IMR-90 (cell line): ENCODE measurements around the gene HINT3. TPM values are rescaled to one million over a fixed set of nuclear protein-coding genes. Genes with fewer than 3 reads are reported as not detected.

Experiments used
- ATAC-seq: fragments of 200-7000 bp; cut with Tn5 transposase; 2 replicates; pipeline ENCODE4 v1.9.1; 2020; ENCODE audit warnings: low read depth, mild to moderate bottlenecking, moderate library complexity
- BruUV-seq: library from RNA; stranded (reverse); fragments of 400-500 nt; replicated peaks from 2 replicates; lab custom pipeline; 2021; lab: Mats Ljungman, UMichigan
- CTCF ChIA-PET: fragments of 300-600 bp; formaldehyde crosslinking; extraction: SDS; loops from one replicate; lab custom pipeline; 2021; ENCODE audit warnings: antibody characterized with exemption; lab: Yijun Ruan, JAX
- POLR2A ChIA-PET: fragments of 300-600 bp; sonication (Branson Sonifier 250); formaldehyde crosslinking; loops from one replicate; lab custom pipeline; 2022; ENCODE audit warnings: antibody characterized with exemption; ENCODE audit not compliant: unreplicated experiment; lab: Charles Lee
- DNase-seq: peaks from one replicate; pipeline ENCODE4 v3.0.0; 2013
- H2AFZ ChIP-seq: replicated peaks from 2 replicates; pipeline ENCODE3; 2013; ENCODE audit warnings: low read length, mild to moderate bottlenecking; ENCODE audit not compliant: poor library complexity
- H2AK5ac ChIP-seq: 2 replicates; pipeline ENCODE4 v1.6.1; 2013; ENCODE audit warnings: low read depth, low read length, inconsistent platforms
- H2AK9ac ChIP-seq: replicated peaks from 2 replicates; pipeline ENCODE3; 2013; ENCODE audit warnings: mild to moderate bottlenecking, low read depth, low read length, moderate library complexity; ENCODE audit not compliant: poor library complexity
- H2BK120ac ChIP-seq: 2 replicates; pipeline ENCODE4 v1.6.1; 2013; ENCODE audit warnings: low read depth, low read length, inconsistent platforms
- H2BK15ac ChIP-seq: 3 replicates; pipeline ENCODE4 v1.6.1; 2013; ENCODE audit warnings: low read depth, low read length, inconsistent platforms
- H2BK20ac ChIP-seq: 2 replicates; pipeline ENCODE4 v1.6.1; 2013; ENCODE audit warnings: low read depth, mild to moderate bottlenecking, inconsistent platforms, low read length, moderate library complexity
- H2BK5ac ChIP-seq: 2 replicates; pipeline ENCODE4 v1.6.1; 2013; ENCODE audit warnings: mild to moderate bottlenecking, low read depth, low read length, inconsistent platforms; ENCODE audit not compliant: poor library complexity, severe bottlenecking
- H3K14ac ChIP-seq: replicated peaks from 2 replicates; pipeline ENCODE4 v1.6.1; 2013; ENCODE audit warnings: low read depth, low read length, inconsistent platforms
- H3K18ac ChIP-seq: 2 replicates; pipeline ENCODE4 v1.6.1; 2013; ENCODE audit warnings: low read depth, low read length, control low read depth
- H3K23ac ChIP-seq: 2 replicates; pipeline ENCODE4 v1.6.1; 2013; ENCODE audit warnings: low read depth, low read length, inconsistent platforms
- H3K27ac ChIP-seq: 2 replicates; pipeline ENCODE4 v1.5.1; 2013; ENCODE audit warnings: mild to moderate bottlenecking, control low read depth, low read length; ENCODE audit not compliant: insufficient read depth
- H3K27me3 ChIP-seq: 2 replicates; pipeline ENCODE4 v1.6.1; 2013; ENCODE audit warnings: low read length; ENCODE audit not compliant: control insufficient read depth, insufficient read depth
- H3K36me3 ChIP-seq: 2 replicates; pipeline ENCODE4 v1.6.1; 2013; ENCODE audit warnings: low read length, mixed read lengths; ENCODE audit not compliant: control insufficient read depth, insufficient read depth
- H3K4ac ChIP-seq: 2 replicates; pipeline ENCODE4 v1.6.1; 2013; ENCODE audit warnings: low read depth, low read length, inconsistent platforms
- H3K4me1 ChIP-seq: 2 replicates; pipeline ENCODE4 v1.6.1; 2013; ENCODE audit warnings: low read length, mixed read lengths; ENCODE audit not compliant: control insufficient read depth, insufficient read depth
- H3K4me2 ChIP-seq: 2 replicates; pipeline ENCODE4 v1.6.1; 2013; ENCODE audit warnings: low read depth, mild to moderate bottlenecking, control low read depth, low read length, moderate library complexity
- H3K4me3 ChIP-seq: 2 replicates; pipeline ENCODE4 v1.5.1; 2013; ENCODE audit warnings: low read depth, mild to moderate bottlenecking, control low read depth, low read length, moderate library complexity; ENCODE audit not compliant: insufficient read depth
- H3K56ac ChIP-seq: 2 replicates; pipeline ENCODE4 v1.6.1; 2013; ENCODE audit warnings: low read length, inconsistent platforms; ENCODE audit not compliant: insufficient read depth; ENCODE audit errors: extremely low read depth
- H3K79me1 ChIP-seq, 2 experiments: 2 replicates each; pipeline ENCODE4 v1.6.1; 2013; ENCODE audit warnings: low read length in 2 of 2, inconsistent platforms in 1 of 2, low read depth in 1 of 2
- H3K9ac ChIP-seq: 2 replicates; pipeline ENCODE4 v1.6.1; 2013; ENCODE audit warnings: low read depth, low read length, control low read depth
- H3K9me1 ChIP-seq: 2 replicates; pipeline ENCODE4 v1.6.1; 2013; ENCODE audit warnings: low read length, inconsistent platforms; ENCODE audit not compliant: insufficient read depth
- H3K9me3 ChIP-seq: 2 replicates; pipeline ENCODE4 v1.6.1; 2013; ENCODE audit warnings: low read length; ENCODE audit not compliant: control insufficient read depth, insufficient read depth
- H4K20me1 ChIP-seq: 2 replicates; pipeline ENCODE4 v1.6.1; 2013; ENCODE audit warnings: low read length, inconsistent platforms; ENCODE audit not compliant: insufficient read depth
- H4K5ac ChIP-seq: 2 replicates; pipeline ENCODE4 v1.6.1; 2013; ENCODE audit warnings: mild to moderate bottlenecking, low read depth, low read length, control low read depth
- H4K8ac ChIP-seq, 2 experiments: 2 replicates each; pipeline ENCODE4 v1.6.1; 2013; ENCODE audit warnings: low read depth in 2 of 2, low read length in 2 of 2, control low read depth in 1 of 2, inconsistent platforms in 1 of 2
- H4K91ac ChIP-seq: 2 replicates; pipeline ENCODE4 v1.6.1; 2013; ENCODE audit warnings: low read depth, low read length, inconsistent platforms; ENCODE audit not compliant: insufficient read depth
- BHLHE40 ChIP-seq: fragments of 150-350 bp; IDR thresholded peaks from 2 replicates; pipeline ENCODE4 v1.6.1; 2016; ENCODE audit warnings: mild to moderate bottlenecking, low read depth, low read length
- CEBPB ChIP-seq: IDR thresholded peaks from 2 replicates; pipeline ENCODE4 v1.6.1; 2012; ENCODE audit warnings: low read depth, low read length, improper control_type of control experiment
- CHD1 ChIP-seq: IDR thresholded peaks from 2 replicates; pipeline ENCODE4 v1.6.1; 2012; ENCODE audit warnings: low read depth, low read length, improper control_type of control experiment
- CTCF ChIP-seq: conservative IDR thresholded peaks from 2 replicates; pipeline ENCODE4 v1.5.1; 2012; ENCODE audit warnings: mild to moderate bottlenecking, low read depth, low read length, improper control_type of control experiment
- ELK1 ChIP-seq: fragments of 150-350 bp; IDR thresholded peaks from 2 replicates; pipeline ENCODE4 v1.6.1; 2016; ENCODE audit warnings: low read depth, mild to moderate bottlenecking, low read length, moderate library complexity, borderline replicate concordance
- FOS ChIP-seq: fragments of 150-350 bp; IDR thresholded peaks from 2 replicates; pipeline ENCODE4 v1.6.1; 2016; ENCODE audit warnings: low read depth, low read length
- MAFK ChIP-seq: IDR thresholded peaks from 2 replicates; pipeline ENCODE4 v1.6.1; 2012; ENCODE audit warnings: low read depth, low read length, improper control_type of control experiment
- MAZ ChIP-seq: IDR thresholded peaks from 2 replicates; pipeline ENCODE4 v1.6.1; 2012; ENCODE audit warnings: low read depth, mild to moderate bottlenecking, low read length, improper control_type of control experiment, moderate library complexity, borderline replicate concordance
- MXI1 ChIP-seq: IDR thresholded peaks from 2 replicates; pipeline ENCODE4 v1.6.1; 2012; ENCODE audit warnings: low read depth, mild to moderate bottlenecking, low read length, moderate library complexity, borderline replicate concordance
- NFE2L2 ChIP-seq: fragments of 150-350 bp; IDR thresholded peaks from 2 replicates; pipeline ENCODE4 v1.6.1; 2016; ENCODE audit warnings: low read depth, mild to moderate bottlenecking, low read length
- POLR2A ChIP-seq: IDR thresholded peaks from 2 replicates; pipeline ENCODE4 v1.6.1; 2012; ENCODE audit warnings: mild to moderate bottlenecking, low read depth, low read length
- RAD21 ChIP-seq: IDR thresholded peaks from 2 replicates; pipeline ENCODE4 v1.6.1; 2012; ENCODE audit warnings: low read length, improper control_type of control experiment
- RCOR1 ChIP-seq: IDR thresholded peaks from 2 replicates; pipeline ENCODE4 v1.6.1; 2012; ENCODE audit warnings: mild to moderate bottlenecking, low read length, improper control_type of control experiment; ENCODE audit not compliant: insufficient replicate concordance
- RFX5 ChIP-seq: IDR thresholded peaks from 2 replicates; pipeline ENCODE4 v1.8.0; 2012; ENCODE audit warnings: low read depth, mild to moderate bottlenecking, low read length, moderate library complexity
- SMC3 ChIP-seq: fragments of 150-350 bp; IDR thresholded peaks from 2 replicates; pipeline ENCODE4 v1.6.1; 2016; ENCODE audit warnings: low read depth, mild to moderate bottlenecking, antibody characterized with exemption, low read length, moderate library complexity
- WGBS, 2 experiments: methylation state at CpG; one replicate each; pipeline versions ENCODE4 v1.1.5 to v1.1.7; 2013; ENCODE audit warnings: missing lambda C conversion rate in 2 of 2; ENCODE audit not compliant: insufficient read length in 1 of 2; ENCODE audit errors: extremely low coverage in 2 of 2; 5-methylcytosine and 5-hydroxymethylcytosine counted together
- dilution Hi-C: fragments of 300-500 bp; cut with HindIII; formaldehyde crosslinking; loops from one replicate; pipeline ENCODE4 v1.14.3; 2018; ENCODE audit warnings: low sequenced_read_pairs; ENCODE audit not compliant: unreplicated experiment
- in situ Hi-C: fragments of 300-500 bp; cut with MboI; formaldehyde crosslinking; loops from 3 replicates; pipeline ENCODE4 v1.14.3; 2019; ENCODE audit warnings: low sequenced_read_pairs, inconsistent platforms, mixed read lengths
- intact Hi-C: fragments of 100-400 bp; cut with micrococcal nuclease; formaldehyde crosslinking; loops from 2 replicates; pipeline ENCODE4 v1.10.0; 2022
- polyA plus RNA-seq, 3 experiments: library from polyadenylated mRNA; depleted of rRNA; stranded (reverse); fragments of >200 nt; gene quantifications; 2 replicates each; pipeline ENCODE4 v1.2.3, GENCODE V29; 2012; ENCODE audit warnings: low replicate concordance in 1 of 3
- total RNA-seq: library from RNA; depleted of rRNA; stranded (reverse); fragments of >200 nt; gene quantifications from 2 replicates; pipeline ENCODE4 v1.2.3, GENCODE V29; 2012

The HINT3 gene
- total and polyA plus RNA-seq, 2 of the 4 experiments (the other 2 are of a cell fraction), result 3.4 to 6.5 TPM

GRCh38 chr6:126002755-126003679 lies 46.4 kb downstream of the HINT3 start:
- Histone ChIP-seq H3K9me3 (no peaks in the 10 kb centered on the region), H3K4me3 (no peak overlapping the region), H2AFZ (no peak overlapping the region), H3K56ac (no peak overlapping the region), H2BK20ac (no peak overlapping the region), H4K5ac (no peak overlapping the region), H2BK15ac (no peak overlapping the region), H3K27ac (no peak overlapping the region), H3K4me1 (no peaks in the 10 kb centered on the region), H3K14ac (no peak overlapping the region), H2AK5ac (no peak overlapping the region), H3K9me1 (no peaks in the 10 kb centered on the region), H4K8ac (no peak overlapping the region), H3K23ac (no peak overlapping the region), H2BK5ac (no peak overlapping the region), H4K91ac (no peak overlapping the region), H3K18ac (no peak overlapping the region), H3K36me3 (0 out of 2 replicates have a peak, but pooled peaks cover 1% of the 10 kb centered on the region), H2AK9ac (no peak overlapping the region), H2BK120ac (no peak overlapping the region), H3K79me1 (peaks cover 0 to 6% of the 10 kb centered on the region in 2 experiments; a peak in 1 of 4 replicates), H3K4ac (no peak overlapping the region), H3K9ac (no peak overlapping the region), H3K27me3 (no peaks in the 10 kb centered on the region), H4K20me1 (no peaks in the 10 kb centered on the region), H3K4me2 (no peak overlapping the region)
- dilution Hi-C loops (no loop called here), in situ Hi-C loops (loop anchor here (25.0 kb wide), 1 partner anchor 659 kb away; no protein-coding TSS in a partner anchor), intact Hi-C loops (no loop called here)
- BruUV-seq, result no TSS peak
- WGBS, 2 experiments, result no CpG with 5 or more reads among the region's 8 CpGs
- ChIA-PET CTCF (interaction anchor here (0.7 to 1.2 kb wide), 2 partner anchors 9 to 12 kb away, joined by 3 read pairs; no protein-coding TSS in a partner anchor), POLR2A (interaction anchor here (0.6 kb wide), 1 partner anchor 10 kb away, joined by 3 read pairs; no protein-coding TSS in a partner anchor)
- no peak for DNase-seq
- ATAC-seq, result no peak
- no peak for TF ChIP-seq MXI1
- no peak for TF ChIP-seq RCOR1
- no peak for TF ChIP-seq SMC3
- no peak for TF ChIP-seq CTCF
- no peak for TF ChIP-seq CHD1
- TF ChIP-seq FOS, result no peak
- TF ChIP-seq MAZ, result no peak
- no peak for TF ChIP-seq POLR2A
- no peak for TF ChIP-seq RAD21
- TF ChIP-seq RFX5, result no peak
- no peak for TF ChIP-seq ELK1
- no peak for TF ChIP-seq NFE2L2
- TF ChIP-seq BHLHE40, result no peak
- TF ChIP-seq CEBPB, result no peak
- no peak for TF ChIP-seq MAFK
